NCI-H82 treated with DMSO at 0.1 percent for 48 hours (cell line): ENCODE data around the gene VSTM4.

ENCODE experiments used
- DNase-seq: peaks from one replicate; lab custom pipeline; 2025; ENCODE audit not compliant: unreplicated experiment; lab: John Stamatoyannopoulos, UW

VSTM4 gene

GRCh38 chr10:49115015-49115795, at the start of gene VSTM4:
TSS of gene VSTM4 (minus strand) at chr10:49115522. CDS start at chr10:49115485, 37 bp downstream.
- DNase-seq, result no peak

GRCh38 chr10:49164559-49165188, 49.4 kb upstream of the VSTM4 start:
- peak; percentile 0 for DNase-seq

- no peak for DNase-seq
These were observed 48.4 kb upstream of the VSTM4 start for GRCh38 chr10:49163741-49164140.

- DNase-seq, result no peak
These were observed 47.5 kb upstream of the VSTM4 start for GRCh38 chr10:49162761-49163310.

- no peak for DNase-seq
These were observed 46.7 kb upstream of the VSTM4 start for GRCh38 chr10:49162063-49162462.

GRCh38 chr10:49161411-49161997, 46.2 kb upstream of the VSTM4 start:
- DNase-seq, result no peak

- no peak for DNase-seq
These were observed 45.5 kb upstream of the VSTM4 start for GRCh38 chr10:49160814-49161213.

- DNase-seq, result no peak
These were observed 44.8 kb upstream of the VSTM4 start for GRCh38 chr10:49160110-49160509.

- no peak for DNase-seq
These were observed 43.6 kb upstream of the VSTM4 start for GRCh38 chr10:49158915-49159314.

- no peak for DNase-seq
These were observed 43.1 kb upstream of the VSTM4 start for GRCh38 chr10:49158404-49158803.

- no peak for DNase-seq
These were observed 41.9 kb upstream of the VSTM4 start for GRCh38 chr10:49157229-49157628.

GRCh38 chr10:49154641-49155040, 39.3 kb upstream of the VSTM4 start:
- no peak for DNase-seq

- no peak for DNase-seq
These were observed 38.6 kb upstream of the VSTM4 start for GRCh38 chr10:49153971-49154370.

GRCh38 chr10:49153115-49153514, 37.8 kb upstream of the VSTM4 start:
- DNase-seq, result no peak

GRCh38 chr10:49152663-49153062, 37.3 kb upstream of the VSTM4 start:
- DNase-seq, result no peak

- no peak for DNase-seq
These were observed 36.7 kb upstream of the VSTM4 start for GRCh38 chr10:49152037-49152436.

GRCh38 chr10:49151481-49151880, 36.2 kb upstream of the VSTM4 start:
- DNase-seq, result no peak

GRCh38 chr10:49151025-49151445, 35.7 kb upstream of the VSTM4 start:
- no peak for DNase-seq

- DNase-seq, result no peak
These were observed 35.1 kb upstream of the VSTM4 start for GRCh38 chr10:49150426-49150825.

GRCh38 chr10:49149881-49150280, 34.6 kb upstream of the VSTM4 start:
- DNase-seq, result no peak

GRCh38 chr10:49144058-49144720, 28.9 kb upstream of the VSTM4 start:
- DNase-seq, result no peak
